ENCODE results near the gene CALHM4.

CALHM4 gene

GRCh38 chr6:116575227-116575626 is 21.7 kb downstream of the CALHM4 start:
- Histone ChIP-seq H3K4me1 (ENCODE audit: insufficient read depth, low read length) (peaks cover 23% of the 10 kb centered on the region), H3K9ac (ENCODE audit: low read depth, low read length) (no peak overlapping the region), H4K20me1 (ENCODE audit: insufficient read depth, low read length) (peaks cover 29% of the 10 kb centered on the region; the same call in 1 of the 2 replicates), H3K9me3 (ENCODE audit: insufficient read depth, low read length, severe bottlenecking) (no peaks in the 10 kb centered on the region), H3K4me3 (ENCODE audit: low read depth in 1 of 2, low read length in 2 of 2) (no peak overlapping the region), H2AFZ (ENCODE audit: low read depth, low read length) (no peak overlapping the region), H3K79me2 (ENCODE audit: insufficient read depth, low read length) (peaks cover 97% of the 10 kb centered on the region), H3K27ac (ENCODE audit: low read length) (no peak overlapping the region), H3K27me3 (ENCODE audit: insufficient read depth, low read length, poor library complexity) (no peaks in the 10 kb centered on the region), H3K4me2 (ENCODE audit: insufficient read depth, low read length) (no peak overlapping the region), H3K36me3 (ENCODE audit: insufficient read depth, low read length) (peaks cover 47% of the 10 kb centered on the region; the same call in 1 of the 2 replicates)
- TF ChIP-seq CTCF (IDR thresholded peaks at IDR 0.05; ENCODE audit: borderline replicate concordance, extremely low read depth, low read length, poor library complexity, severe bottlenecking) (no peak), EZH2 (IDR thresholded peaks at IDR 0.05; ENCODE audit: borderline replicate concordance, low read depth, low read length, severe bottlenecking) (no peak)
- ATAC-seq (ENCODE audit: insufficient read depth, low read depth) (no peak), DNase-seq (no peak)

- peaks cover 27% of the 10 kb centered on the region; the same call in 1 of the 2 replicates for H4K20me1 ChIP-seq (ENCODE audit: insufficient read depth, low read length)
These were observed 23.9 kb downstream of the CALHM4 start for GRCh38 chr6:116577486-116577885.

GRCh38 chr6:116578335-116578734 is 24.8 kb downstream of the CALHM4 start:
- H3K9me3 ChIP-seq (ENCODE audit: insufficient read depth, low read length, severe bottlenecking): no peaks in the 10 kb centered on the region
- ATAC-seq (ENCODE audit: insufficient read depth, low read depth) (no peak), DNase-seq (no peak)
- H3K27me3 ChIP-seq (ENCODE audit: insufficient read depth, low read length, poor library complexity): no peaks in the 10 kb centered on the region
- no peak overlapping the region for H3K4me2 ChIP-seq (ENCODE audit: insufficient read depth, low read length)
- H2AFZ ChIP-seq (ENCODE audit: low read depth, low read length): no peak overlapping the region
- no peak overlapping the region for H3K4me3 ChIP-seq (ENCODE audit: low read depth in 1 of 2, low read length in 2 of 2)
- H3K9ac ChIP-seq (ENCODE audit: low read depth, low read length): no peak overlapping the region
- no peak overlapping the region for H3K27ac ChIP-seq (ENCODE audit: low read length)
- peaks cover 8% of the 10 kb centered on the region for H3K4me1 ChIP-seq (ENCODE audit: insufficient read depth, low read length)
- TF ChIP-seq CTCF (IDR thresholded peaks at IDR 0.05; ENCODE audit: borderline replicate concordance, extremely low read depth, low read length, poor library complexity, severe bottlenecking) (no peak), EZH2 (IDR thresholded peaks at IDR 0.05; ENCODE audit: borderline replicate concordance, low read depth, low read length, severe bottlenecking) (no peak)
- peaks cover 90% of the 10 kb centered on the region for H3K79me2 ChIP-seq (ENCODE audit: insufficient read depth, low read length)
- H4K20me1 ChIP-seq (ENCODE audit: insufficient read depth, low read length): peaks cover 21% of the 10 kb centered on the region; the same call in 1 of the 2 replicates
- H3K36me3 ChIP-seq (ENCODE audit: insufficient read depth, low read length): peaks cover 66% of the 10 kb centered on the region

More at GRCh38 chr6:116577486-116577885, 23.9 kb downstream of the CALHM4 start:
- no peaks in the 10 kb centered on the region for H3K9me3 ChIP-seq (ENCODE audit: insufficient read depth, low read length, severe bottlenecking)
- H2AFZ ChIP-seq (ENCODE audit: low read depth, low read length): no peak overlapping the region
- peaks cover 17% of the 10 kb centered on the region for H3K4me1 ChIP-seq (ENCODE audit: insufficient read depth, low read length)
- no peak overlapping the region for H3K27ac ChIP-seq (ENCODE audit: low read length)
- H3K4me2 ChIP-seq (ENCODE audit: insufficient read depth, low read length): no peak overlapping the region
- no peaks in the 10 kb centered on the region for H3K27me3 ChIP-seq (ENCODE audit: insufficient read depth, low read length, poor library complexity)
- no peak overlapping the region for H3K9ac ChIP-seq (ENCODE audit: low read depth, low read length)
- DNase-seq: no peak
- ATAC-seq (ENCODE audit: insufficient read depth, low read depth): no peak
- TF ChIP-seq CTCF (IDR thresholded peaks at IDR 0.05; ENCODE audit: borderline replicate concordance, extremely low read depth, low read length, poor library complexity, severe bottlenecking) (no peak), EZH2 (IDR thresholded peaks at IDR 0.05; ENCODE audit: borderline replicate concordance, low read depth, low read length, severe bottlenecking) (no peak)
- H3K36me3 ChIP-seq (ENCODE audit: insufficient read depth, low read length): peaks cover 60% of the 10 kb centered on the region
- H3K4me3 ChIP-seq (ENCODE audit: low read depth in 1 of 2, low read length in 2 of 2): no peak overlapping the region
- H3K79me2 ChIP-seq (ENCODE audit: insufficient read depth, low read length): peaks cover 93% of the 10 kb centered on the region

All from DND-41 (cell line).